ENCODE results near the gene C6.

C6 gene

GRCh38 chr5:41151564-41151963, 61.8 kb downstream of the C6 start:
- TF ChIP-seq SPI1 (IDR thresholded peaks at IDR 0.05; ENCODE audit: low read depth, low read length) = no peak
- no peak for TF ChIP-seq POLR2A (IDR thresholded peaks at IDR 0.05; ENCODE audit: low read depth, low read length)
- TF ChIP-seq POLR2AphosphoS5 (IDR thresholded peaks at IDR 0.05; ENCODE audit: low read depth, low read length) = no peak
- no peak for TF ChIP-seq PAX5 (IDR thresholded peaks at IDR 0.05; ENCODE audit: insufficient read depth, low read length, severe bottlenecking)
- no peak for TF ChIP-seq TAF1 (IDR thresholded peaks at IDR 0.05; ENCODE audit: low read depth, low read length)
- TF ChIP-seq POU2F2 (IDR thresholded peaks at IDR 0.05; ENCODE audit: low read depth, low read length) = no peak
- no peak for FAIRE-seq
- no peak for DNase-seq (ENCODE audit: insufficient read length, low spot score)

- DNase-seq (ENCODE audit: insufficient read length, low spot score) (no peak), FAIRE-seq (no peak)
These were observed 64.9 kb downstream of the C6 start for GRCh38 chr5:41148448-41148847.

GRCh38 chr5:41145306-41145705, 68.0 kb downstream of the C6 start:
- TF ChIP-seq TAF1 (IDR thresholded peaks at IDR 0.05; ENCODE audit: low read depth, low read length) = no peak
- no peak for TF ChIP-seq SPI1 (IDR thresholded peaks at IDR 0.05; ENCODE audit: low read depth, low read length)
- TF ChIP-seq PAX5 (IDR thresholded peaks at IDR 0.05; ENCODE audit: insufficient read depth, low read length, severe bottlenecking) = no peak
- no peak for TF ChIP-seq POU2F2 (IDR thresholded peaks at IDR 0.05; ENCODE audit: low read depth, low read length)
- TF ChIP-seq POLR2AphosphoS5 (IDR thresholded peaks at IDR 0.05; ENCODE audit: low read depth, low read length) = no peak
- no peak for TF ChIP-seq POLR2A (IDR thresholded peaks at IDR 0.05; ENCODE audit: low read depth, low read length)

More at GRCh38 chr5:41148448-41148847, 64.9 kb downstream of the C6 start:
- TF ChIP-seq PAX5 (IDR thresholded peaks at IDR 0.05; ENCODE audit: insufficient read depth, low read length, severe bottlenecking) = no peak

GRCh38 chr5:41143131-41143901, 70.0 kb downstream of the C6 start:
- no peak for FAIRE-seq
- no peak for DNase-seq (ENCODE audit: insufficient read length, low spot score)

More at GRCh38 chr5:41145306-41145705, 68.0 kb downstream of the C6 start:
- FAIRE-seq (no peak), DNase-seq (ENCODE audit: insufficient read length, low spot score) (no peak)

GRCh38 chr5:41127967-41128690, 85.2 kb downstream of the C6 start:
- TF ChIP-seq TAF1 (IDR thresholded peaks at IDR 0.05; ENCODE audit: low read depth, low read length) (no peak), SPI1 (IDR thresholded peaks at IDR 0.05; ENCODE audit: low read depth, low read length) (no peak), PAX5 (IDR thresholded peaks at IDR 0.05; ENCODE audit: insufficient read depth, low read length, severe bottlenecking) (no peak)
- DNase-seq (ENCODE audit: insufficient read length, low spot score) = no peak

More at GRCh38 chr5:41143131-41143901, 70.0 kb downstream of the C6 start:
- TF ChIP-seq POU2F2 (IDR thresholded peaks at IDR 0.05; ENCODE audit: low read depth, low read length) = no peak
- TF ChIP-seq POLR2AphosphoS5 (IDR thresholded peaks at IDR 0.05; ENCODE audit: low read depth, low read length) = no peak
- no peak for TF ChIP-seq SPI1 (IDR thresholded peaks at IDR 0.05; ENCODE audit: low read depth, low read length)
- no peak for TF ChIP-seq TAF1 (IDR thresholded peaks at IDR 0.05; ENCODE audit: low read depth, low read length)
- no peak for TF ChIP-seq POLR2A (IDR thresholded peaks at IDR 0.05; ENCODE audit: low read depth, low read length)

GRCh38 chr5:41122459-41122858, 90.9 kb downstream of the C6 start:
- TF ChIP-seq SPI1 (IDR thresholded peaks at IDR 0.05; ENCODE audit: low read depth, low read length) (no peak), POU2F2 (IDR thresholded peaks at IDR 0.05; ENCODE audit: low read depth, low read length) (no peak), PAX5 (IDR thresholded peaks at IDR 0.05; ENCODE audit: insufficient read depth, low read length, severe bottlenecking) (no peak), POLR2A (IDR thresholded peaks at IDR 0.05; ENCODE audit: low read depth, low read length) (no peak), POLR2AphosphoS5 (IDR thresholded peaks at IDR 0.05; ENCODE audit: low read depth, low read length) (no peak), TAF1 (IDR thresholded peaks at IDR 0.05; ENCODE audit: low read depth, low read length) (no peak)
- FAIRE-seq = no peak
- DNase-seq (ENCODE audit: insufficient read length, low spot score) = no peak

More at GRCh38 chr5:41127967-41128690, 85.2 kb downstream of the C6 start:
- FAIRE-seq = no peak

- TF ChIP-seq POU2F2 (IDR thresholded peaks at IDR 0.05; ENCODE audit: low read depth, low read length) (no peak), POLR2AphosphoS5 (IDR thresholded peaks at IDR 0.05; ENCODE audit: low read depth, low read length) (no peak), SPI1 (IDR thresholded peaks at IDR 0.05; ENCODE audit: low read depth, low read length) (no peak), POLR2A (IDR thresholded peaks at IDR 0.05; ENCODE audit: low read depth, low read length) (no peak), PAX5 (IDR thresholded peaks at IDR 0.05; ENCODE audit: insufficient read depth, low read length, severe bottlenecking) (no peak), TAF1 (IDR thresholded peaks at IDR 0.05; ENCODE audit: low read depth, low read length) (no peak)
- no peak for DNase-seq (ENCODE audit: insufficient read length, low spot score)
- no peak for FAIRE-seq
These were observed 92.7 kb downstream of the C6 start for GRCh38 chr5:41120600-41120999.

GRCh38 chr5:41118177-41118576, 95.2 kb downstream of the C6 start:
- no peak for DNase-seq (ENCODE audit: insufficient read length, low spot score)
- TF ChIP-seq POLR2AphosphoS5 (IDR thresholded peaks at IDR 0.05; ENCODE audit: low read depth, low read length) = no peak
- TF ChIP-seq PAX5 (IDR thresholded peaks at IDR 0.05; ENCODE audit: insufficient read depth, low read length, severe bottlenecking) = no peak
- TF ChIP-seq POU2F2 (IDR thresholded peaks at IDR 0.05; ENCODE audit: low read depth, low read length) = no peak
- TF ChIP-seq TAF1 (IDR thresholded peaks at IDR 0.05; ENCODE audit: low read depth, low read length) = no peak
- TF ChIP-seq POLR2A (IDR thresholded peaks at IDR 0.05; ENCODE audit: low read depth, low read length) = no peak
- no peak for TF ChIP-seq SPI1 (IDR thresholded peaks at IDR 0.05; ENCODE audit: low read depth, low read length)
- no peak for FAIRE-seq

- TF ChIP-seq POLR2A (IDR thresholded peaks at IDR 0.05; ENCODE audit: low read depth, low read length) (no peak), POLR2AphosphoS5 (IDR thresholded peaks at IDR 0.05; ENCODE audit: low read depth, low read length) (no peak), PAX5 (IDR thresholded peaks at IDR 0.05; ENCODE audit: insufficient read depth, low read length, severe bottlenecking) (no peak), TAF1 (IDR thresholded peaks at IDR 0.05; ENCODE audit: low read depth, low read length) (no peak), POU2F2 (IDR thresholded peaks at IDR 0.05; ENCODE audit: low read depth, low read length) (no peak), SPI1 (IDR thresholded peaks at IDR 0.05; ENCODE audit: low read depth, low read length) (no peak)
- FAIRE-seq (no peak), DNase-seq (ENCODE audit: insufficient read length, low spot score) (no peak)
These were observed 98.1 kb downstream of the C6 start for GRCh38 chr5:41115281-41115680.
